ENCODE data around the gene NDUFAF2.

GRCh38 chr5:61098251-61098995 lies 153.4 kb downstream of the NDUFAF2 start:
- TF ChIP-seq CTCF (IDR thresholded peaks at IDR 0.05; ENCODE audit: poor library complexity) (no peak), EZH2phosphoT487 (IDR thresholded peaks at IDR 0.05; ENCODE audit: low read depth, severe bottlenecking, unreplicated experiment) (no peak), EZH2 (IDR thresholded peaks at IDR 0.05; ENCODE audit: borderline replicate concordance) (no peak)
